HepG2 (cell line): ENCODE measurements around the gene PSMG4. TPM values are rescaled to one million over a fixed set of nuclear protein-coding genes. Genes with fewer than 3 reads are reported as not detected.

Source experiments
- ATAC-seq: fragments of 200-7000 bp; cut with Tn5 transposase; 3 replicates; pipeline ENCODE4 v1.9.1; 2020; ENCODE audit warnings: mild to moderate bottlenecking, moderate library complexity
- BruUV-seq: library from RNA; stranded (reverse); fragments of 400-500 nt; replicated peaks from 2 replicates; lab custom pipeline; 2021; lab: Mats Ljungman, UMichigan
- CTCF ChIA-PET: fragments of 300-600 bp; formaldehyde crosslinking; extraction: SDS; loops from one replicate; lab custom pipeline; 2021; ENCODE audit warnings: low total read pairs, inconsistent platforms, low intra/inter-chr PET ratio; lab: Yijun Ruan, JAX
- POLR2A ChIA-PET: fragments of 350-600 bp; sonication (Branson Sonifier 250); formaldehyde crosslinking; loops from one replicate; lab custom pipeline; 2020; ENCODE audit warnings: antibody characterized with exemption, inconsistent platforms; lab: Yijun Ruan, JAX
- DNase-seq: peaks from one replicate; pipeline ENCODE4 v3.0.0-alpha.2; 2015; ENCODE audit warnings: low spot score
- FAIRE-seq: peaks from 3 replicates; lab custom pipeline; 2011; peaks lifted over from hg19 to GRCh38; lab: Jason Lieb, UNC
- H2AFZ ChIP-seq: one replicate; pipeline ENCODE4 v1.6.1; 2011; ENCODE audit warnings: low read length, inconsistent platforms
- H3K27ac ChIP-seq: fragments of 300-600 bp; 3 replicates; pipeline ENCODE4 v1.8.0; 2011; ENCODE audit warnings: mixed run types, mild to moderate bottlenecking, mixed read lengths, low read length, inconsistent platforms; ENCODE audit not compliant: insufficient read depth; ENCODE audit errors: extremely low read length
- H3K27me3 ChIP-seq, 2 experiments: fragments of 200-600 bp in 1 of 2; 2 replicates in 1 of 2; 3 replicates in 1 of 2; pipeline versions ENCODE4 v1.6.0 to v1.8.0; 2011; ENCODE audit warnings: low read length in 2 of 2, mild to moderate bottlenecking in 2 of 2, moderate library complexity in 2 of 2, inconsistent platforms in 1 of 2; ENCODE audit not compliant: insufficient read depth in 2 of 2, control insufficient read depth in 1 of 2
- H3K36me3 ChIP-seq, 2 experiments: fragments of 200-600 bp in 1 of 2; replicated peaks in 1 of 2; 2 replicates in 1 of 2; 3 replicates in 1 of 2; pipeline versions ENCODE4 v1.5.1 to v1.8.0; 2011; ENCODE audit warnings: low read length in 2 of 2, inconsistent platforms in 1 of 2; ENCODE audit not compliant: insufficient read depth in 2 of 2, control insufficient read depth in 1 of 2
- H3K4me1 ChIP-seq: 2 replicates; pipeline ENCODE4 v1.5.1; 2012; ENCODE audit warnings: low read length, inconsistent platforms; ENCODE audit not compliant: insufficient read depth
- H3K4me2 ChIP-seq: 2 replicates; pipeline ENCODE4 v1.6.0; 2011; ENCODE audit warnings: low read depth, low read length, inconsistent platforms
- H3K4me3 ChIP-seq, 3 experiments: fragments of 200-600 bp in 1 of 3; sonication (generic), shearing (Covaris generic) in 1 of 3; replicated peaks in 1 of 3; 2 replicates each; pipeline ENCODE4 v1.5.1; 2011 to 2016; ENCODE audit warnings: low read length in 3 of 3, inconsistent platforms in 2 of 3, low read depth in 2 of 3, mild to moderate bottlenecking in 2 of 3, control low read depth in 1 of 3, mixed read lengths in 1 of 3; ENCODE audit not compliant: insufficient read depth in 1 of 3
- H3K79me2 ChIP-seq: one replicate; pipeline ENCODE4 v1.6.1; 2011; ENCODE audit warnings: low read length, inconsistent platforms; ENCODE audit not compliant: insufficient read depth
- H3K9ac ChIP-seq: 2 replicates; pipeline ENCODE4 v1.6.0; 2011; ENCODE audit warnings: mild to moderate bottlenecking, low read depth, low read length, inconsistent platforms; ENCODE audit not compliant: insufficient read depth
- H3K9me3 ChIP-seq: 2 replicates; pipeline ENCODE4 v1.5.1; 2012; ENCODE audit warnings: mild to moderate bottlenecking, low read length
- H4K20me1 ChIP-seq: 2 replicates; pipeline ENCODE4 v1.6.0; 2011; ENCODE audit warnings: inconsistent platforms, mild to moderate bottlenecking, low read length, moderate library complexity; ENCODE audit not compliant: insufficient read depth
- BORCS8-MEF2B ChIP-seq: sonication (generic); formaldehyde crosslinking; IDR thresholded peaks from 2 replicates; pipeline ENCODE4 v1.8.0; 2022; ENCODE audit warnings: mild to moderate bottlenecking, missing genetic modification reagents
- CSRNP1 ChIP-seq: sonication (generic); formaldehyde crosslinking; IDR thresholded peaks from 2 replicates; pipeline ENCODE4 v1.8.1; 2023; ENCODE audit warnings: mild to moderate bottlenecking, missing genetic modification reagents
- HNRNPL ChIP-seq: fragments of 200-400 bp; formaldehyde crosslinking; IDR thresholded peaks from 2 replicates; pipeline ENCODE4 v1.6.1; 2017; ENCODE audit warnings: mild to moderate bottlenecking, low read depth, low read length
- ISL2 ChIP-seq: sonication (generic); formaldehyde crosslinking; IDR thresholded peaks from 2 replicates; pipeline ENCODE4 v1.5.0; 2020; ENCODE audit warnings: missing genetic modification reagents
- LCORL ChIP-seq, 2 experiments: fragments of 450-650 bp in 1 of 2; sonication (generic) in 1 of 2; formaldehyde crosslinking in 1 of 2; IDR thresholded peaks; 2 replicates each; pipeline versions ENCODE4 v1.5.0 to v1.6.1; 2017 to 2020; ENCODE audit warnings: antibody characterized with exemption in 1 of 2, missing genetic modification reagents in 1 of 2
- MYPOP ChIP-seq: sonication (generic); formaldehyde crosslinking; IDR thresholded peaks from 2 replicates; pipeline ENCODE4 v1.8.1; 2023; ENCODE audit warnings: mild to moderate bottlenecking, moderate library complexity, missing genetic modification reagents
- NCOA5 ChIP-seq: sonication (generic); formaldehyde crosslinking; IDR thresholded peaks from 2 replicates; pipeline ENCODE4 v1.4.0; 2020; ENCODE audit warnings: missing genetic modification reagents
- PAF1 ChIP-seq: IDR thresholded peaks from 2 replicates; pipeline ENCODE4 v1.6.1; 2016; ENCODE audit warnings: missing genetic modification reagents, missing compliant biosample characterization
- ZFP91 ChIP-seq: sonication (generic); formaldehyde crosslinking; IDR thresholded peaks from 2 replicates; pipeline ENCODE4 v1.9.0; 2022; ENCODE audit warnings: missing genetic modification reagents, mild to moderate bottlenecking, borderline replicate concordance
- ZNF383 ChIP-seq: sonication (generic); formaldehyde crosslinking; IDR thresholded peaks from 2 replicates; pipeline ENCODE4 v1.4.0; 2020; ENCODE audit warnings: missing genetic modification reagents, mild to moderate bottlenecking, borderline replicate concordance
- ZNF431 ChIP-seq: sonication (generic); formaldehyde crosslinking; IDR thresholded peaks from 2 replicates; pipeline ENCODE4 v1.9.0; 2022; ENCODE audit warnings: missing genetic modification reagents, low read depth, mild to moderate bottlenecking, borderline replicate concordance
- ZNF652 ChIP-seq: IDR thresholded peaks from 2 replicates; pipeline ENCODE4 v1.6.1; 2016; ENCODE audit warnings: low read depth, borderline replicate concordance
- WGBS: methylation state at CpG from one replicate; pipeline ENCODE4 v1.1.6; 2017; ENCODE audit warnings: low lambda C conversion rate; 5-methylcytosine and 5-hydroxymethylcytosine counted together
- in situ Hi-C: cut with HindIII; loops from 2 replicates; pipeline ENCODE4 v1.10.0; 2017; ENCODE audit warnings: low pct_unique_long_range_greater_than_20kb; ENCODE audit not compliant: extremely low pct_ligation_motif_present
- intact Hi-C: fragments of 100-400 bp; cut with micrococcal nuclease; formaldehyde crosslinking; loops from one replicate; pipeline ENCODE4 v1.10.0; 2022; ENCODE audit not compliant: unreplicated experiment
- polyA plus RNA-seq, 8 experiments: library from polyadenylated mRNA; depleted of rRNA in 3 of 8; stranded (reverse) in 7 of 8; unstranded in 1 of 8; fragments of >200 nt; fragmentation: Illumina TruSeq in 4 of 8; extraction: Trizol in 4 of 8; gene quantifications; 2 replicates each; pipeline versions ENCODE4 v1.2.1 to v1.2.3, GENCODE V29; 2011 to 2016; ENCODE audit warnings: low read depth in 4 of 8, missing spikeins in 1 of 8, mixed read lengths in 1 of 8; ENCODE audit not compliant: insufficient read depth in 1 of 8
- total RNA-seq, 5 experiments: library from RNA; depleted of rRNA; stranded (reverse); fragments of >200 nt; fragmentation: Illumina TruSeq; extraction: Trizol; gene quantifications; 2 replicates each; pipeline ENCODE4 v1.2.3, GENCODE V29; 2016; ENCODE audit warnings: low read depth in 1 of 5
- TF ChIP-seq, protein P1 (sequence below): sonication (generic); formaldehyde crosslinking; IDR thresholded peaks from 2 replicates; pipeline ENCODE4 v1.4.0; 2020; ENCODE audit warnings: mild to moderate bottlenecking, low read depth, missing genetic modification reagents
- TF ChIP-seq, protein P2 (sequence below): sonication (generic); formaldehyde crosslinking; IDR thresholded peaks from 2 replicates; pipeline ENCODE4 v1.8.0; 2022; ENCODE audit warnings: mild to moderate bottlenecking, missing genetic modification reagents; ENCODE audit not compliant: insufficient replicate concordance

PSMG4 gene
- total and polyA plus RNA-seq, 2 of the 13 experiments (the other 11 are each of a cell fraction or from before 2014, with no cell fraction given) = 28.5 to 32.8 TPM

DNA sequence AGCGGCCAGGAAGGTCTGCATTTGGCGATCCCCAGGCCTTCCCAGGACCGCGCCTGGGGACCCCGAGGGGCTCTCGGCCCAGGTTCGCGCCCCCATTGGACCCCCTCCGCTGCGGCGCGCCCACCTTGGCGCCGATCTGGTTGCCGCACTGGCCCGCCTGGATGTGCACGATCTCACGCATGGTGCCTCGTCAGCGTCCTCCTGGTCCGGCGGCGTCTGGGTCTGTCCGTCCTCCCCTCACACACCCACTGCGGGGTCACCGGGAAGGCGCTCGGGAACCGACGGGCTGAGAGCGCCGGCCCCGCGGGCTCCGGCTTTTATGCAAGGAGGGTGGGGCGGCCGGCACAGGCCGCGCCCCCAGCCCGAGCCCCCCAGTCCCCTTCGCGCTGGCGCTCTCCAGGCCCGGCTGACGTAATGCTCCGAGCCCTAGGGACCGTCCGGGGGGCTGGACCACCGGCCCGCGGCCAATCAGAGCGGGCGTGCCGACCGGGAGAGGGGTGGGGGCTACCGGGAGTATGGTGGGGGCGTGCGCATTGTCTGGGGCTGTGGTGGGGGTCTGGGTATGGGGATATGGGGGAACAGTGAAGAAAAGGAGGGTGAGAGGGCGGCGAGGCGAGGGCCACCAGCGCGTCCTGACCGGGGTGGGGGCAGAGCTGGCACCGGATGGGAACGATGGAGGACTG, 31.2 kb upstream of the PSMG4 start, which contains the start of gene TUBB2B (continued):
- TF ChIP-seq ZNF383 = 0 out of 2 replicates have a peak, but pooled peaks have one; percentile 39

GRCh38 chr6:3228046-3228671, 30.6 kb upstream of the PSMG4 start:
- Histone ChIP-seq H4K20me1 (peaks cover 6% of the 10 kb centered on the region; the same call in 1 of the 2 replicates), H3K27ac (no peak overlapping the region), H3K9me3 (no peaks in the 10 kb centered on the region), H3K36me3 (no peaks in the 10 kb centered on the region), H3K9ac (no peak overlapping the region), H3K4me3 (peak overlapping the region; percentile 40 to 79 (median 60); a peak in 5 of 6 replicates), H3K79me2 (no peaks in the 10 kb centered on the region), H3K4me1 (peaks cover 55% of the 10 kb centered on the region), H3K27me3 (peaks cover 27 to 73% of the 10 kb centered on the region in 2 experiments), H2AFZ (no peak overlapping the region), H3K4me2 (peak overlapping the region; percentile 87)
- ATAC-seq (peak; percentile 13), DNase-seq (no peak), FAIRE-seq (no peak)
- ChIA-PET POLR2A (no interaction called here), CTCF (no interaction called here)
- BruUV-seq = no TSS peak
- intact Hi-C loops (no loop called here), in situ Hi-C loops (no loop called here)
- 0% methylated on average over 1 of the region's 38 CpGs for whole genome bisulfite sequencing
- TF ChIP-seq BORCS8-MEF2B (CRISPR knock-in tag) = no peak
- TF ChIP-seq ZNF652 = no peak
- TF ChIP-seq, protein P1, sequence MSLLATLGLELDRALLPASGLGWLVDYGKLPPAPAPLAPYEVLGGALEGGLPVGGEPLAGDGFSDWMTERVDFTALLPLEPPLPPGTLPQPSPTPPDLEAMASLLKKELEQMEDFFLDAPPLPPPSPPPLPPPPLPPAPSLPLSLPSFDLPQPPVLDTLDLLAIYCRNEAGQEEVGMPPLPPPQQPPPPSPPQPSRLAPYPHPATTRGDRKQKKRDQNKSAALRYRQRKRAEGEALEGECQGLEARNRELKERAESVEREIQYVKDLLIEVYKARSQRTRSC (CRISPR knock-in tag) = no peak
- no peak for TF ChIP-seq ZNF431 (CRISPR knock-in tag)
- no peak for TF ChIP-seq MYPOP
- TF ChIP-seq ISL2 (CRISPR knock-in tag) = no peak
- 0 out of 2 replicates have a peak, but pooled peaks have one; percentile 23 for TF ChIP-seq CSRNP1 (CRISPR knock-in tag)
- TF ChIP-seq LCORL (IDR thresholded peaks at IDR 0.05) = no peak
- TF ChIP-seq LCORL (CRISPR knock-in tag; IDR thresholded peaks at IDR 0.05) = no peak
- TF ChIP-seq PAF1 = no peak
- 0 out of 2 replicates have a peak, but pooled peaks have one; percentile 7 for TF ChIP-seq ZFP91
- TF ChIP-seq NCOA5 (CRISPR knock-in tag) = no peak
- peak; percentile 48; the same call in 1 of the 2 replicates for TF ChIP-seq HNRNPL
- TF ChIP-seq, protein P2, sequence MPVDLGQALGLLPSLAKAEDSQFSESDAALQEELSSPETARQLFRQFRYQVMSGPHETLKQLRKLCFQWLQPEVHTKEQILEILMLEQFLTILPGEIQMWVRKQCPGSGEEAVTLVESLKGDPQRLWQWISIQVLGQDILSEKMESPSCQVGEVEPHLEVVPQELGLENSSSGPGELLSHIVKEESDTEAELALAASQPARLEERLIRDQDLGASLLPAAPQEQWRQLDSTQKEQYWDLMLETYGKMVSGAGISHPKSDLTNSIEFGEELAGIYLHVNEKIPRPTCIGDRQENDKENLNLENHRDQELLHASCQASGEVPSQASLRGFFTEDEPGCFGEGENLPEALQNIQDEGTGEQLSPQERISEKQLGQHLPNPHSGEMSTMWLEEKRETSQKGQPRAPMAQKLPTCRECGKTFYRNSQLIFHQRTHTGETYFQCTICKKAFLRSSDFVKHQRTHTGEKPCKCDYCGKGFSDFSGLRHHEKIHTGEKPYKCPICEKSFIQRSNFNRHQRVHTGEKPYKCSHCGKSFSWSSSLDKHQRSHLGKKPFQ (CRISPR knock-in tag) = no peak
